WI38 (cell line): Measurements from ENCODE around the gene ZBTB18.
A peak's percentile ranks its signal among the peaks of the same experiment; 100 is the strongest.

Experiments
- H3K4me3 ChIP-seq: 2 replicates; pipeline ENCODE4 v1.5.1; 2011; ENCODE audit warnings: low read depth, mild to moderate bottlenecking, control low read depth, low read length
- TF ChIP-seq, protein P1 (sequence below): IDR thresholded peaks from 2 replicates; pipeline ENCODE4 v1.5.1; 2012; ENCODE audit warnings: low read depth, mild to moderate bottlenecking, control low read depth, low read length

Gene ZBTB18

DNA sequence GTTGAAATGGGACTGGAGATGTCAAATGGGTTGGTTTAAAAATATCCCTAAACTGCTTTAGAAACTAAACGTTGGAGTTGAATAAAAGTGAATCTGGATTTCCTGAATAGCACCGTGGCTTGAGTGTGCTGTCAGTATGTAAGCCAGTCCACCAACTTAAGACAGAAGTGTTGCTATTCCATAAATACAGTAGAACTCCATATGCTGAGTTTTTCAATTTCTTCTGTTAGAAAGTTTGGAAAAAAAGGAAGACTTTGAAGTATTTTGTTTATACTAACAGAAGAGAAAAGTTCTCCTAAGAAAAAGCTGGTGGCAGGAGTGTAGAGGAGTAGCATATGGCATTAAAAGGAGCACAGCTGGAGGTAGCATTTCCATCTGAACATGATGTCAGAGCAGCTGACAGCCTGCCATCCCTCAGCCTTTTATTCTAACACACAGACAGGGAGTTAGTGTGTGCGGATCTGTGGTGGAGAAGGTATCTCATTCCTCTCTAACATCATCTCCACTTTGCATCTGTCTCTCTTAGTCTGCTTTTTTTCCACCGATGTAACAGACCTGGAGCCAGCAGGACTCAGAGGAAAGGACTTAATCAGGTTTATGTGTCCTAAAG, at the start of gene ZBTB18:
Gene ZBTB18, plus strand, starts transcription at position 449 of the 610 bp plus-strand sequence. Its CDS starts 149 bp downstream, at position 598.
- H3K4me3 ChIP-seq = peak within 1 kb of the TSS; percentile 75
- TF ChIP-seq, protein P1, sequence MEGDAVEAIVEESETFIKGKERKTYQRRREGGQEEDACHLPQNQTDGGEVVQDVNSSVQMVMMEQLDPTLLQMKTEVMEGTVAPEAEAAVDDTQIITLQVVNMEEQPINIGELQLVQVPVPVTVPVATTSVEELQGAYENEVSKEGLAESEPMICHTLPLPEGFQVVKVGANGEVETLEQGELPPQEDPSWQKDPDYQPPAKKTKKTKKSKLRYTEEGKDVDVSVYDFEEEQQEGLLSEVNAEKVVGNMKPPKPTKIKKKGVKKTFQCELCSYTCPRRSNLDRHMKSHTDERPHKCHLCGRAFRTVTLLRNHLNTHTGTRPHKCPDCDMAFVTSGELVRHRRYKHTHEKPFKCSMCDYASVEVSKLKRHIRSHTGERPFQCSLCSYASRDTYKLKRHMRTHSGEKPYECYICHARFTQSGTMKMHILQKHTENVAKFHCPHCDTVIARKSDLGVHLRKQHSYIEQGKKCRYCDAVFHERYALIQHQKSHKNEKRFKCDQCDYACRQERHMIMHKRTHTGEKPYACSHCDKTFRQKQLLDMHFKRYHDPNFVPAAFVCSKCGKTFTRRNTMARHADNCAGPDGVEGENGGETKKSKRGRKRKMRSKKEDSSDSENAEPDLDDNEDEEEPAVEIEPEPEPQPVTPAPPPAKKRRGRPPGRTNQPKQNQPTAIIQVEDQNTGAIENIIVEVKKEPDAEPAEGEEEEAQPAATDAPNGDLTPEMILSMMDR = no peak

DNA sequence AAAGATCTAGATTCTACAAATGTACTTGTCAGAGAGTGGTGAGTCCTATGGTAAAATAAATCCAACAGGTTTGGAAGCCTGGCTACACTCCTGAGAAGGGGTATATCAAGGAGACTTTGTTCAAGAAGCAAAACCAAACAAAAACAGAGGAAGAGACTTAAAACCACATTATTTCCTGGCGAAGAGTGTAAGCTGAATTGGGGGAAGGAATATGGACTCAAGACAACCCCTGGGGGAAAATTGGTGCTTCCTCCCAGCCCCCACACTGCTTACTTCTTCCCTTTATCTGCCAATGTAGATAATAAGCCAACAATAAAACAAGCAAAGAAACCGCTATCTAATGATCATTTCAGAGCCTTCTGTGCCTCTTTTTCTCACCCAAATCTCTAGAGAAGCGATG, 48.4 kb upstream of the ZBTB18 start:
- no peak overlapping the region for H3K4me3 ChIP-seq
- TF ChIP-seq, protein P1 = no peak

DNA sequence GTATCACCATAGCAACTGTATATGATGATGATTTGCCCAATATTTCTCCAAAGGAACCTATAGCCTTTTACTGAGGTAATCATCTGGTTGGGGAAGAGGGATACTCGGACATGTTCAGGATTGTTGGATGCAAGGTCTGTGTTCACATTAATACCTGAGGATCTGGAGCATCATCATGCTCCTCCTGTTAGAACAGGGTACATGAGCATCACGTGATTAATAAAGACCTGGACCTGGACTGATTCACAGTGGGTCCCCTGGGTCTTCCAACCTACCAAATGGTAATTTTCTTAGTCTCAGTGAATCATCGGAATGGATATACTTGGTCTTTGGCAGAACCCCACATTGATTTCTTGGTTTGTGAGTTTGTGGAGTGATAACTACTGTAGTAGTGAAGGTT, 45.6 kb upstream of the ZBTB18 start:
- no peak overlapping the region for H3K4me3 ChIP-seq
- TF ChIP-seq, protein P1 = no peak

DNA sequence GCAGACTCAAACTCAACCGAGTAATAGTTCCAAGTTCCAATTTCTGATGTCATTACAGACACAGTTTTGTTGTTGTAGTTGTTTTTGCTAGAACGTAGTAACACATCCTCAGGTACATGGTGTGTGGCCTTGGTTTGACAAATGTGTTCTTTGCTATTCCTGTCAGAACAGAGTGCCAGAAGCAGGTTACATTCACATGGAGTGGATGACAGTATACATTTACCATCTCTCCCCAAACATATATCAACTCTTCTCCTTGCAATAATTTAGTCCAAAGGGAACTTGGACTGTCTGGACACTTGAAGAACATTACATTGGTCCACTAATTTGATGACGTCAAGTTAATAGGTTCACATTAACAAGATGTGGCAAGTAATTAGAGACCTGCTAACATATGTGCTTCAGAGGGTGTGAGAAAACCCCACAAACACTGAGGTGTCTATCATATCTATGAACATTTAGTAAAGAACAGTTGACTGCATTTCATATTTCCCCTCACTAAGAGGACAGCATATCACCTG, 44.6 kb upstream of the ZBTB18 start:
- TF ChIP-seq, protein P1 = no peak
- no peak overlapping the region for H3K4me3 ChIP-seq

DNA sequence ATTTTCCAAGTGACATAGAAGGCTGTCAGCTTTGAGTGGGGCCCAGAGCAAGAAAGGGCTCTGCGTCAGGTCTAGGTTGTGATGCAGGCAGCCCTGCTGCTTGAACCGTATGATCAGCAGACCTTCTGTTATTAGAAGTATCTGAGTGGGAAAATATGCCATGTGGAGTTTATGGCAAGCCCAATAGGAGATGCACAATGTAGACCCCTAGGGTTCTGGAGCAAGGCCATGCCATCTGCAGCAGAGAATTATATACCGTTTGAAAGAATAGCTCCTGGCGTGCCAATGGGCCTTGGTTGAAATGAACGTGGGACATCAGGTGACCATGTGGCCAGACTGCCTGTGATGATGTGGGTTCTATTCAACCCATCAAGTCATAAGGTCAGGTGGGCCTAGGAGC, 44.1 kb upstream of the ZBTB18 start:
- H3K4me3 ChIP-seq = no peak overlapping the region
- TF ChIP-seq, protein P1 = no peak

DNA sequence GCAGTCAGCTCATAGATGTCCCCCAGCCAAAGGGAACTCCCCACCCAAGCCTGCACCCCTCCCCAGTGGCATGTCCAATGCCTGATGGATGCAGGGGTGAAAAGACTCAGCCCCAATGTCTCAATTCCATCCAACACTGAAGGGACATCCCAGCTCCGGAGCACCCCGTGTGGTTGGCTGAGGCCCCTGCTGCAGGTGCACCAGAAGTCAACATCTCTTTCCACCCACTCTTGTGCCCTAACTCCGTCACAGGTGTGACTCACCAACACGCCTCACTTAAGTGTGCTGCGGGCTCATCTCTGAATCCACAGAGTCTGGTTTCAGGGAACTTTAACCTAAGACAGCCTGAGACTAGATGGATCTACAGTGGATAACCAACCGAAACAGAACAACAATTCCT, 40.9 kb upstream of the ZBTB18 start:
- TF ChIP-seq, protein P1 = no peak
- H3K4me3 ChIP-seq = no peak overlapping the region

DNA sequence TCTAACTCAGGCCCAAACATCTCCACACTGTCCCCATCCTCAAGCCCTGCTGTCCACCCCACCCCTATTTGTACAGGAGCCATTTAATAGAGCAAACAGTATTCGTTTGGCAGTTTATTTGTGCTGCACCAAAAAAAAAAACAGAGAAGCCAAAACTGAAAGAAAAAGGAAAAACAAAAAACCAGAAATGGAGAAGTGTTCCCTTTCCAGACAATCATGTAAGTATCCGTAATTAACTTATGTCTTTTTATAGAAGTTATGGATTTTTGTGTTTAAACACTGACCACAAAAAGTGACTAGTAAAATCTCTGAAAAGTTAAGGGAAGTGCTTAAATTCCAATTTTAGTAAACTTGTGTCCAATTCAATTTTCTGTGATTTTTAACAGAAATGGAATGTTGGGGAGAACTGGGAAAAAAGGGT, 40.4 kb upstream of the ZBTB18 start:
- TF ChIP-seq, protein P1 = no peak
- H3K4me3 ChIP-seq = no peak overlapping the region
